B cell (primary cell): Measurements from ENCODE around the gene DIP2A. TPM values are rescaled to one million over a fixed set of nuclear protein-coding genes. Genes with fewer than 3 reads are reported as not detected.

ENCODE experiments used
- ATAC-seq: fragments of 200-7000 bp; cut with Tn5 transposase; one replicate; pipeline ENCODE4 v1.10.0; 2021; ENCODE audit warnings: low read depth, mild to moderate bottlenecking, moderate number of reproducible peaks, moderate library complexity
- CTCF ChIA-PET: fragments of 350-600 bp; sonication (Branson Sonifier 250); formaldehyde crosslinking; loops from one replicate; lab custom pipeline; 2021; ENCODE audit warnings: antibody characterized with exemption, inconsistent platforms; lab: Charles Lee
- POLR2A ChIA-PET: fragments of 350-600 bp; sonication (Branson Sonifier 250); formaldehyde crosslinking; loops from one replicate; lab custom pipeline; 2021; ENCODE audit warnings: antibody characterized with exemption; lab: Charles Lee
- DNase-seq: peaks from one replicate; pipeline ENCODE4 v3.0.0; 2013
- H2AFZ ChIP-seq: 2 replicates; pipeline ENCODE4 v1.6.1; 2012; ENCODE audit warnings: mild to moderate bottlenecking, low read depth, low read length; ENCODE audit not compliant: insufficient read depth, poor library complexity, severe bottlenecking
- H3K27ac ChIP-seq, 2 donors: 1 replicate in 1 of 2; 2 replicates in 1 of 2; pipeline ENCODE4 v1.5.1; 2012 to 2013; ENCODE audit warnings: low read length in 2 of 2, mild to moderate bottlenecking in 2 of 2, moderate library complexity in 1 of 2
- H3K27me3 ChIP-seq, 4 experiments: fragments of 200-600 bp in 1 of 4; sonication (generic) in 1 of 4; replicated peaks in 1 of 4; 1 replicate in 2 of 4; 2 replicates in 2 of 4; pipeline versions ENCODE4 v1.6.1 to v1.7.0; 2013 to 2016; ENCODE audit warnings: low read length in 3 of 4, mild to moderate bottlenecking in 2 of 4, mixed read lengths in 1 of 4, moderate library complexity in 1 of 4; ENCODE audit not compliant: insufficient read depth in 4 of 4, control insufficient read depth in 3 of 4; ENCODE audit errors: control extremely low read depth in 1 of 4
- H3K36me3 ChIP-seq, 2 experiments: replicated peaks in 1 of 2; 1 replicate in 1 of 2; 2 replicates in 1 of 2; pipeline versions ENCODE4 v1.6.1 to v1.7.1; 2013; ENCODE audit warnings: low read length in 1 of 2; ENCODE audit not compliant: insufficient read depth in 2 of 2, control insufficient read depth in 1 of 2; ENCODE audit errors: control extremely low read depth in 1 of 2, extremely low read depth in 1 of 2
- H3K4me1 ChIP-seq, 2 donors: fragments of 200-600 bp in 1 of 2; sonication (generic) in 1 of 2; 1 replicate in 1 of 2; 2 replicates in 1 of 2; pipeline versions ENCODE4 v1.5.1 to v1.6.1; 2013 to 2017; ENCODE audit warnings: low read length in 2 of 2; ENCODE audit not compliant: control insufficient read depth in 2 of 2, insufficient read depth in 2 of 2
- H3K4me2 ChIP-seq: replicated peaks from 2 replicates; pipeline ENCODE3; 2012; ENCODE audit warnings: mild to moderate bottlenecking, low read depth, low read length; ENCODE audit not compliant: poor library complexity, severe bottlenecking
- H3K4me3 ChIP-seq, 5 experiments: fragments of 200-600 bp in 1 of 5; sonication (generic) in 1 of 5; 1 replicate in 3 of 5; 2 replicates in 2 of 5; pipeline versions ENCODE4 v1.5.1 to v1.7.0; 2011 to 2016; ENCODE audit warnings: low read length in 4 of 5, mild to moderate bottlenecking in 4 of 5, low read depth in 2 of 5, control low read depth in 1 of 5, moderate library complexity in 1 of 5; ENCODE audit not compliant: insufficient read depth in 1 of 5; ENCODE audit errors: control extremely low read depth in 1 of 5, extremely low read depth in 1 of 5
- H3K79me2 ChIP-seq: fragments of 200-600 bp; sonication (generic); one replicate; pipeline ENCODE4 v1.6.0; 2016; ENCODE audit warnings: low read length; ENCODE audit not compliant: control insufficient read depth, insufficient read depth
- H3K9ac ChIP-seq: fragments of 200-600 bp; sonication (generic); 2 replicates; pipeline ENCODE4 v1.6.1; 2017; ENCODE audit warnings: mild to moderate bottlenecking, low read length, moderate library complexity
- H3K9me3 ChIP-seq, 3 donors: one replicate each; pipeline versions ENCODE4 v1.6.1 to v1.7.1; 2013; ENCODE audit warnings: low read length in 2 of 3; ENCODE audit not compliant: control insufficient read depth in 2 of 3, insufficient read depth in 1 of 3; ENCODE audit errors: control extremely low read depth in 1 of 3
- H4K20me1 ChIP-seq: 2 replicates; pipeline ENCODE4 v1.6.0; 2012; ENCODE audit warnings: mild to moderate bottlenecking, low read length; ENCODE audit not compliant: insufficient read depth, control insufficient read depth, poor library complexity, severe bottlenecking
- H3K27ac Mint-ChIP-seq: one replicate; pipeline ENCODE4 v1.8.0; 2021; ENCODE audit warnings: mixed read lengths
- H3K27me3 Mint-ChIP-seq: one replicate; pipeline ENCODE4 v1.8.0; 2021; ENCODE audit warnings: mixed read lengths
- H3K4me1 Mint-ChIP-seq: one replicate; pipeline ENCODE4 v1.8.0; 2021; ENCODE audit warnings: mixed read lengths
- H3K4me3 Mint-ChIP-seq: one replicate; pipeline ENCODE4 v1.8.0; 2021; ENCODE audit warnings: mixed read lengths
- H3K9me3 Mint-ChIP-seq: one replicate; pipeline ENCODE4 v1.8.0; 2022; ENCODE audit warnings: mixed read lengths; ENCODE audit not compliant: insufficient read depth
- EZH2 ChIP-seq: IDR thresholded peaks from 2 replicates; pipeline ENCODE4 v1.6.1; 2012; ENCODE audit warnings: borderline replicate concordance, low read depth, mild to moderate bottlenecking, moderate library complexity, low read length; ENCODE audit not compliant: insufficient read depth, poor library complexity, severe bottlenecking
- WGBS: methylation state at CpG from one replicate; pipeline ENCODE4 v1.1.5; 2013; ENCODE audit warnings: missing lambda C conversion rate; ENCODE audit not compliant: insufficient coverage; 5-methylcytosine and 5-hydroxymethylcytosine counted together
- intact Hi-C: fragments of 100-400 bp; cut with micrococcal nuclease; formaldehyde crosslinking; loops from one replicate; pipeline ENCODE4 v1.10.0; 2022
- polyA plus RNA-seq: library from polyadenylated mRNA; depleted of rRNA; stranded (reverse); fragments of >200 nt; gene quantifications from 2 replicates; pipeline ENCODE4 v1.2.3, GENCODE V29; 2012
- total RNA-seq, 2 donors: library from RNA; stranded (reverse); fragments of 120-200 nt in 1 of 2; gene quantifications; 1 replicate in 1 of 2; 2 replicates in 1 of 2; pipeline versions ENCODE4 v1.2.3 to v1.2.4, GENCODE V29; 2013 to 2022
- TF ChIP-seq, protein P1 (sequence below): fragments of 200-600 bp; IDR thresholded peaks from one replicate; pipeline ENCODE4 v1.8.0; 2022; ENCODE audit warnings: antibody characterized with exemption, mild to moderate bottlenecking

Gene DIP2A
- total and polyA plus RNA-seq, 2 donors (not counting 1 experiment from before 2014, with no cell fraction given): 40.4 to 59.0 TPM

DNA sequence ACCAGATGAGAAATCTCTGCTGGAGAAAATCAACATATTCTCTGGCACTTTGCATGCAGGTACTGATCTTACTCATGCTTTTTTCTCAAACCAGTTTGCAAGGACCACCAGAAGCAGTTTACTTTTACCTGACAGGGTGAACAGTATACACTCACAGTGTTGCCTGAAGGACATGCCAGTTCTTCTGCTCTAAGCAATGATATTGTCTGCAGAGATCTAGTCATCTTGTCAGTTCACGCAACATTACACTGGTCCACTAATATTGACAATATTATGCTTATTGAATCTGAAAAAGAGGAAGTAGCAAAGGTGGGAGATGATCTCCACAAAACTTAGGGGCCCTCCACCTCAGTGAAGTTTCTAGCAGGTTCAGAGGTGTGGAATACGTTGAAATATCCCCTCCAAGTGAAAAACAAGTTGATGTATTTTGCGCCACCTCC, 150.0 kb downstream of the DIP2A start:
- Mint-ChIP-seq H3K27ac (no peak overlapping the region), H3K4me3 (no peak overlapping the region), H3K9me3 (no peaks in the 10 kb centered on the region), H3K4me1 (peaks cover 23% of the 10 kb centered on the region), H3K27me3 (peaks cover 3% of the 10 kb centered on the region)
- no peaks in the 10 kb centered on the region for H3K27me3 ChIP-seq
- H3K79me2 ChIP-seq: no peaks in the 10 kb centered on the region
- no CpG with 5 or more reads among the region's 3 CpGs for WGBS
- CTCF ChIA-PET: no interaction called here
- no peak overlapping the region for H3K4me2 ChIP-seq
- peaks cover 9 to 23% of the 10 kb centered on the region in 2 donors for H3K4me1 ChIP-seq
- H3K36me3 ChIP-seq: no peaks in the 10 kb centered on the region
- intact Hi-C loops: no loop called here
- peaks cover 1 to 14% (median 11%) of the 10 kb centered on the region in 3 donors for H3K9me3 ChIP-seq
- H3K4me3 ChIP-seq: no peak overlapping the region
- no peak overlapping the region for H3K27ac ChIP-seq
- DNase-seq (no peak), ATAC-seq (no peak)
- TF ChIP-seq EZH2: no peak
- TF ChIP-seq, protein P1, sequence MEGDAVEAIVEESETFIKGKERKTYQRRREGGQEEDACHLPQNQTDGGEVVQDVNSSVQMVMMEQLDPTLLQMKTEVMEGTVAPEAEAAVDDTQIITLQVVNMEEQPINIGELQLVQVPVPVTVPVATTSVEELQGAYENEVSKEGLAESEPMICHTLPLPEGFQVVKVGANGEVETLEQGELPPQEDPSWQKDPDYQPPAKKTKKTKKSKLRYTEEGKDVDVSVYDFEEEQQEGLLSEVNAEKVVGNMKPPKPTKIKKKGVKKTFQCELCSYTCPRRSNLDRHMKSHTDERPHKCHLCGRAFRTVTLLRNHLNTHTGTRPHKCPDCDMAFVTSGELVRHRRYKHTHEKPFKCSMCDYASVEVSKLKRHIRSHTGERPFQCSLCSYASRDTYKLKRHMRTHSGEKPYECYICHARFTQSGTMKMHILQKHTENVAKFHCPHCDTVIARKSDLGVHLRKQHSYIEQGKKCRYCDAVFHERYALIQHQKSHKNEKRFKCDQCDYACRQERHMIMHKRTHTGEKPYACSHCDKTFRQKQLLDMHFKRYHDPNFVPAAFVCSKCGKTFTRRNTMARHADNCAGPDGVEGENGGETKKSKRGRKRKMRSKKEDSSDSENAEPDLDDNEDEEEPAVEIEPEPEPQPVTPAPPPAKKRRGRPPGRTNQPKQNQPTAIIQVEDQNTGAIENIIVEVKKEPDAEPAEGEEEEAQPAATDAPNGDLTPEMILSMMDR: no peak
- H3K9ac ChIP-seq: no peak overlapping the region
- POLR2A ChIA-PET: no interaction called here
- H4K20me1 ChIP-seq: no peaks in the 10 kb centered on the region
- no peak overlapping the region for H2AFZ ChIP-seq

DNA sequence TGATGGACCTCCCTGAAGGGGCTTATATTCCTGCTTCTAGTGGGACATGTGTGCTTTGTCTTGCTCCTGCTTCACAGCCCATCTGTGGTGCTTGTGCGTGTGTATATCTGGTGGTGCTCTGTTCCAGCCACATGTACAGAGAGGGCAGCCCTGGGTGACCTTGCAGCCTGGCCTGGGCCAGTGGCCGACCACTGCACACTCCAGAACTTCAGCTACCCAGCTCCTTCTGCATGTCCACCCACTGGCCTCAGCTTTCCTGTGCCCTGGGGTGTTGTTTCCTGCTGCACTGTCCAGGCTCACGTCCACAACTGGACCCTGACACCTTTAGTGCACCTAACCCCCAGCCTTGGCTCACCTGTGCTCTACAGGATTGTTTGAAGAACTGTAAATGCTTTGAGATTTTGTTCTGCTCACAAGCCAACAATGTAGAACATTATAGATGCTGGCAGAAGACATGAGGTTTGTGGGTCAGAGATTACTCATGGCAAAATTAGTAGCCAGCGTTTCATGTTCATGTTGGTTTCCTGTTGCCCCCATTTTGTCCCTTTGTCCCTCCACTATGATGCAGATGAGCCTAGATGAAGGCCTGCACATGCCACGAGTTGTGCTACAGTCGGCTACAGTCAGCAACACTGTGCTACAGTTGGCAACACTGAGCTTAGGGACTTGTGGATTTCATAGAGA, 151.5 kb downstream of the DIP2A start:
- Histone ChIP-seq H3K4me3 (no peak overlapping the region), H3K79me2 (no peaks in the 10 kb centered on the region), H2AFZ (no peak overlapping the region), H4K20me1 (no peaks in the 10 kb centered on the region), H3K9me3 (peaks cover 1 to 14% (median 11%) of the 10 kb centered on the region in 3 donors), H3K4me2 (no peak overlapping the region), H3K9ac (no peak overlapping the region), H3K4me1 (peaks cover 9 to 23% of the 10 kb centered on the region in 2 donors), H3K27ac (no peak overlapping the region), H3K27me3 (no peaks in the 10 kb centered on the region), H3K36me3 (no peaks in the 10 kb centered on the region)
- TF ChIP-seq EZH2: no peak
- TF ChIP-seq, protein P1: no peak
- Mint-ChIP-seq H3K4me3 (no peak overlapping the region), H3K4me1 (peaks cover 21% of the 10 kb centered on the region), H3K9me3 (no peaks in the 10 kb centered on the region), H3K27ac (no peak overlapping the region), H3K27me3 (peaks cover 11% of the 10 kb centered on the region)
- 90% methylated on average over 4 of the region's 6 CpGs for WGBS
- ATAC-seq (no peak), DNase-seq (no peak)
- ChIA-PET POLR2A (no interaction called here), CTCF (no interaction called here)
- intact Hi-C loops: no loop called here
